ENCODE data around the gene ABCC1.
"Not testable (repeated sequence)": the region's sequence is repeated elsewhere in the genome, so short reads cannot be mapped to it uniquely, and the experiment has no call there.

DNA sequence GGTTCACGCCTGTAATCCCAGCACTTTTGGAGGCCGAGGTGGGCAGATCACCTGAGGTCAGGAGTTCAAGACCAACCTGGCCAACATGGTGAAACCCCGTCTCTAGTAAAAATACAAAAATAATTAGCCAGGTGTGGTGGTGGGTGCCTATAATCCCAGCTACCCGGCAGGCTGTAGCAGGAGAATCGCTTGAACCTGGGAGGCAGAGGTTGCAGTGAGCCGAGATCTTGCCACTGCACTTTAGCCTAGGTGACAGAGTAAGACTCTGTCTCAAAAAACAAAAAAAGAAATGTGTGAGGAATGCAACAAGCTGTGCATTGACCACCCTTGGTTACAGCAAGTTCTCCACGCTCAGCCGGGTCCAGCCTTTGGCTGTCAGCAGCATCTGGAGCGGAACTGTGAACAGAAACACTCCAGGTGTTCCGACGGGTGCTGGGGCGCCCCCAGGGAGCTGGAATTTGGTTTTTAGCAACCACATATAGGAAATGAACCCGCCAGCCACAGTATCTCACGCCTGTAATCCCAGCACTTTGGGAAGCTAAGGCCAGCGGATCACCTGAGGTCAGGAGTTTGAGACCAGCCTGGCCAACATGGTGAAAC lies 198.7 kb downstream of the ABCC1 start:
- not testable (repeated sequence) for TF ChIP-seq POLR2A (IDR thresholded peaks at IDR 0.05; ENCODE audit: low read length); GATA1 (IDR thresholded peaks at IDR 0.05; ENCODE audit: low read depth, low read length)
